Thymus (tissue), 11 donors: ENCODE measurements around the gene ATP2B3. TPM values are rescaled to one million over a fixed set of nuclear protein-coding genes. Genes with fewer than 3 reads are reported as not detected.
"Not testable (repeated sequence)": the region's sequence is repeated elsewhere in the genome, so short reads cannot be mapped to it uniquely, and the experiment has no call there.

Experiments
- DNase-seq, 9 donors: peaks; one replicate each; pipeline ENCODE4 v3.0.0-alpha.2; 2013; ENCODE audit warnings: low spot score in 9 of 9, low read depth in 6 of 9, missing footprints in 1 of 9
- H3K27ac ChIP-seq, 2 donors: one replicate each; pipeline ENCODE4 v1.5.1; 2013; ENCODE audit warnings: control low read depth in 1 of 2, low read depth in 1 of 2, low read length in 1 of 2, mild to moderate bottlenecking in 1 of 2, moderate library complexity in 1 of 2
- H3K27me3 ChIP-seq, 2 donors: one replicate each; pipeline ENCODE4 v1.5.1; 2013; ENCODE audit warnings: low read length in 1 of 2; ENCODE audit not compliant: control insufficient read depth in 2 of 2, insufficient read depth in 1 of 2
- H3K36me3 ChIP-seq, 2 donors: one replicate each; pipeline ENCODE4 v1.5.1; 2013; ENCODE audit warnings: low read length in 1 of 2, mild to moderate bottlenecking in 1 of 2, moderate library complexity in 1 of 2; ENCODE audit not compliant: control insufficient read depth in 2 of 2, insufficient read depth in 2 of 2
- H3K4me1 ChIP-seq, 2 donors: one replicate each; pipeline ENCODE4 v1.5.1; 2013; ENCODE audit warnings: low read length in 2 of 2; ENCODE audit not compliant: control insufficient read depth in 2 of 2, insufficient read depth in 2 of 2
- H3K4me3 ChIP-seq, 2 donors: one replicate each; pipeline ENCODE4 v1.5.1; 2013; ENCODE audit warnings: low read length in 2 of 2, control low read depth in 1 of 2, mild to moderate bottlenecking in 1 of 2
- H3K9me3 ChIP-seq, 2 donors: one replicate each; pipeline ENCODE4 v1.5.1; 2013; ENCODE audit warnings: low read length in 1 of 2, mild to moderate bottlenecking in 1 of 2; ENCODE audit not compliant: control insufficient read depth in 2 of 2, insufficient read depth in 1 of 2
- WGBS: extraction: QIAGEN DNeasy Blood & Tissue Kit; methylation state at CpG from one replicate; pipeline ENCODE4 v1.1.7; 2013; 5-methylcytosine and 5-hydroxymethylcytosine counted together
- polyA plus RNA-seq: library from polyadenylated mRNA; stranded (reverse); fragments of 200-250 nt; gene quantifications from one replicate; pipeline ENCODE4 v1.2.3, GENCODE V29; 2013
- total RNA-seq: library from RNA; stranded (reverse); fragments of 120-200 nt; gene quantifications from one replicate; pipeline ENCODE4 v1.2.4, GENCODE V29; 2013
- donor health status: healthy.

ATP2B3 gene
- total and polyA plus RNA-seq, 2 donors: 0.02 to 0.09 TPM

DNA sequence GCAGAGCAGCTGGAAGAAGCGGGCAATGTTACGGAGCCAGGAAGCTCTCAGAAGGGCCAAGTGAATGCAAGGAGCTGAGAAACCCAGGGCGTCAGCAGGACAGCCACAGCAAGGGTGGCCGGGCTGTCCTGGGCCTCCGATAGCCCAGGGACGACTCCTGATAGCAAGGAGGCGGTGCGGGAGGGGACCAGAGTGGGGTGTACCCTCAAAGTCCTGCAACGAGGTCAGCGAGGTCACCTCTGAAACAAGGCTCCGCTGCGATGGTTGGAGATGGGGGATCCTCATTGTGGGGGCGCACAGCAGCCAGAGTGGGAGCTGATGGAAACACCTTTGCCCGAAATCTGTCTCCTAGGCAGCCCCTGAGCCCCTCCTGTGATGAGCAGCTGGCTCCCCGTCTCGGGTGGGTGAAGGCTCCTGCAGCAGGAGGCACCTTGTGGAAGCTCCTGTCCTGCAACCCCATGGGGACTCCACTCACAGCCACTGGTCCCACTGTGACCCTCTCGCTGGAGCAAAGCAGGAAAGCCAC is 85.8 kb downstream of the ATP2B3 start:
- H3K36me3 ChIP-seq: no peaks in the 10 kb centered on the region
- peaks cover 0 to 9% of the 10 kb centered on the region in 2 donors for H3K4me1 ChIP-seq
- no peak overlapping the region for H3K27ac ChIP-seq
- DNase-seq: no peak
- H3K27me3 ChIP-seq: peaks cover 0 to 2% of the 10 kb centered on the region in 2 donors
- no peaks in the 10 kb centered on the region for H3K9me3 ChIP-seq
- no peak overlapping the region for H3K4me3 ChIP-seq
- 99% methylated on average over 17 of the region's 17 CpGs for WGBS

DNA sequence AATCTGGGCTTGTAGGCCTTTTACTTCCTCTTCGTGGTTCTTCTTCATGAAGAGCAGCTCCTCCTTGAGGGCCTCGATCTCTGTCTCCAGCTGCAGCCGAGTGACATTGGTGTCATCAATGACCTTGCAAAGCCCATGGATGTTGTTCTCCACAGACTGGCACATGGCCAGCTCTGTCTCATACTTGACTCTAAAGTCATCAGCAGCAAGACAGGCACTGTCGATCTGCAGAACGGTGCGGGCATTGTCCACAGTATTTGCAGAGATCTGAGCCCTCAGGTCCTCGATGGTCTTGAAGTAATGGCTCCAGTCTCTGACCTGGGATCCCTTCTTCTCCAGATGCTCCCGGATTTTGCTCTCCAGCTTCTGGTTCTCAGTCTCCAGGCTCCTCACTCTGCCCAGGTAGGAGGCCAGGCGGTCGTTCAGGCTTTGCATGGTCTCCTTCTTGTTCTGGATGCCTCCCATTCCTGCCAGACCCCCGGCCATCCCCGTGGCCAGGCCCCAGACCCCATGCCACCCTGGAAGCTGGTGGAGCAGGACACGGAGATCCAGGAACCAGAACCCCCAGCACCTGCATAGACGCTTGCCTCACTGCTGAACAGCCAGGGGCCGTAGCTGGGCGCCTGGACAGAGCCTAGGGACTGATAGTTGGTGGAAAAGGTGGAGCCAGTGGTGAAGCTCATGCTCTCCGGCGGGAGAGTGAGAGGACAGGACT is 87.4 kb downstream of the ATP2B3 start:
- not testable (repeated sequence) for H3K27ac ChIP-seq, H3K36me3 ChIP-seq, DNase-seq, H3K4me3 ChIP-seq, H3K9me3 ChIP-seq, H3K27me3 ChIP-seq
- H3K4me1 ChIP-seq: peaks cover 0 to 11% of the 10 kb centered on the region in 2 donors
- WGBS: 87% methylated on average over 18 of the region's 18 CpGs

DNA sequence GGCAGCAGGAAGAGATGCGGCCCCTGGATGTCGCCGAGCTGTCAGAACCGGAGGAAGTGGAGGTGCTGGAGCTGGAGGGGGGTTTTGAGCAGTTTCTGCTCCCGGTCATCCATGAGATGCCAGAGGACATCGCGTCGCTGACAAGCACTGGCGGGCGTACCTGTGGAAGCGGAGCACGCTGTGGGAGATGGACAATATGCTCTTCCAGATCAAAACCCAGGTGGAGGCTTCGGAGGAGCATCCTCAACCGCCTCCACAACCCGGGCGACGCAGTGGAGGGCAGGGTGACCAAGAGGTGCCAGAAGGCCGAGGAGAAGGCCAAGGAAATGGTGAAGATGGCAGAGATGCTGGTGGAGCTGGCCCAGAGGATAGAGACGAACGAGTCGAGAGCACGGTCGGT is 89.1 kb downstream of the ATP2B3 start:
- Histone ChIP-seq H3K27ac (no peak overlapping the region), H3K4me3 (no peak overlapping the region), H3K9me3 (no peaks in the 10 kb centered on the region), H3K27me3 (peaks cover 0 to 19% of the 10 kb centered on the region in 2 donors), H3K36me3 (no peaks in the 10 kb centered on the region), H3K4me1 (peaks cover 0 to 8% of the 10 kb centered on the region in 2 donors)
- no peak for DNase-seq
- 91% methylated on average over 23 of the region's 23 CpGs for WGBS

DNA sequence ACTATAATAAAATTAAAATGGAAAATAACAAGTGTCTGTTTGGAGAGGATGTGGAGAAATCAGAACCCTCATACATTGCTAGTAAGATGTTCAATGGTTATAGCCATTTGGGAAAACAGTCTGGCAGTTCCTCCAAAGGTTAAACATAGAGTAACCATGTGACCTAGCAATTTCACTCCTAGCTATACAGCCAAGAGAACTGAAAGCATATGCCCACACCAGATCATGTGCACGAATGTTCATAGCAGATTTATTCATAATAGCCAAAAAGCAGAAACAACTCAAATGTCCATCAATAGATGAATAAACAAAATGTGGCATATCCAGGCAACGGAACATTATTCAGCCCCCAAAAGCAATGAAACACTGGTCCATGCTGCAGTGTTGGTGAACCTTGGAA is 90.9 kb downstream of the ATP2B3 start:
- no peak for DNase-seq
- Histone ChIP-seq H3K36me3 (no peaks in the 10 kb centered on the region), H3K27ac (no peak overlapping the region), H3K27me3 (peaks cover 0 to 33% of the 10 kb centered on the region in 2 donors), H3K9me3 (no peaks in the 10 kb centered on the region), H3K4me3 (no peak overlapping the region), H3K4me1 (peaks cover 0 to 8% of the 10 kb centered on the region in 2 donors)
- 88% methylated on average over 2 of the region's 2 CpGs for WGBS

DNA sequence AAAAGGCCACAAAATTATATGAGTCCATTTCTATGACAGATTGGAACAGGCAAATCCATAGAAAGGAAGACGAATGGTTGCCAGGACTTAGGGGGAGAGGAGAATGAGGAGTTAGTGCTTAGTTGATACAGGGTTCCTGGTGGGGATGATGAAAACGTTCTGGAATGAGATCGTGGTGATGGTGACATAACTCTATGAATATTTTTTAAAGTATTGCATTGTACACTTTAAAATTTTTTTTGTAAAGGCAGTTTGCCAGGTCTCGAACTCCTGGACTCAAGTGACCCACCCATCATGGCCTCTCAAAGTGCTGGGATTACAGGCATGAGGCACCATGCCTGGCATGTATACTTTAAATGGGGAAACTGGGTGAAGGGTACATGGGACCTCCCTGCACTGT is 91.4 kb downstream of the ATP2B3 start:
- no peak for DNase-seq
- Histone ChIP-seq H3K27me3 (peaks cover 0 to 34% of the 10 kb centered on the region in 2 donors), H3K36me3 (no peaks in the 10 kb centered on the region), H3K27ac (no peak overlapping the region), H3K9me3 (no peaks in the 10 kb centered on the region), H3K4me3 (no peak overlapping the region), H3K4me1 (peaks cover 0 to 8% of the 10 kb centered on the region in 2 donors)
- WGBS: 94% methylated on average over 4 of the region's 4 CpGs

DNA sequence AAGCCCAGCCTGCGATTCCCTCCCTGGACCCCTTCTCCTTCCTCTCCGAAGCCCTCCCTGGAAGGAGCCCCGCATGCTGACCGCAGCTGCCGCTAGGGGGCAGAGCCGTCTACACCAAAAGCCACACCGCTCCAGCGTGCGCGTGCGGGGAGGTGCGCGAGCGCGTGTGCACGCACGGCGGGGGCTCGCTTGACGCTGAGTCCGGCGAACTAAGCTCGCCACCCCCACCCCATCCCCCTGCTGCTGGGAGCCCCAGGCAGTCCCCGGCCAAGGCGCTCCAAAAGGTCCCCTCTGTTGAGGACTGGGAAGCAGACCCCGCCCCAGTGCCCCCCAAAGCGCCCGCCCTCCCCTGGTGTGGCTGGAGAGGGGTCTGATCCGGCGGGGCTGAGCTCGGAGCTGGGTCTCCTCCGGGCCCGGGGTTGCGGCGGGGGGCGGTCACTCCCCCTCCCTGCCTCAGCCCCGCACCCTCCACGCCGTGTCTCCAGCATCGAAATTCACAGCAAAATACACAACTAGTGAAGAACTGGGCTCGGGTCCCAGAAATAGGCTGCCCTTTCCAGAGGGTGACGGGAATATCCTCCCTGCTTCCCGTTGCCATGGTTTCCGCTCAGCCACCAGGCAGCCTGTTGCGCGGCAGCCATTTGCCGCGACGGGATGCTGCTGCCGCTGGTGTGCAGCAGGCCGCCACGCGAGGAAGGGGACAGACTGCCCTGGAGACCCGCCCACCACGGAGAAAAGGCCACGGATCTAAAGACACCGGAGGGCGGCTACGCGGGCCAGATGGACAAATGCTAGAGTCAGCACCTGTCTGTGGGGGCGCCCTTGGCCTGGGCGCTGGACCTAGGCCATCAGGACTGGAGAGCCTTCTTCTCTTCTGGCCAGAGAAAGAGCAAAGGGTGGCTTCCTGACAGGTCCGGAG is 92.7 kb downstream of the ATP2B3 start:
- peaks cover 0 to 40% of the 10 kb centered on the region in 2 donors for H3K27me3 ChIP-seq
- WGBS: 7% methylated on average over 62 of the region's 63 CpGs
- peak in 7 of 9 donors; percentile 30 to 77 (median 51) for DNase-seq

DNA sequence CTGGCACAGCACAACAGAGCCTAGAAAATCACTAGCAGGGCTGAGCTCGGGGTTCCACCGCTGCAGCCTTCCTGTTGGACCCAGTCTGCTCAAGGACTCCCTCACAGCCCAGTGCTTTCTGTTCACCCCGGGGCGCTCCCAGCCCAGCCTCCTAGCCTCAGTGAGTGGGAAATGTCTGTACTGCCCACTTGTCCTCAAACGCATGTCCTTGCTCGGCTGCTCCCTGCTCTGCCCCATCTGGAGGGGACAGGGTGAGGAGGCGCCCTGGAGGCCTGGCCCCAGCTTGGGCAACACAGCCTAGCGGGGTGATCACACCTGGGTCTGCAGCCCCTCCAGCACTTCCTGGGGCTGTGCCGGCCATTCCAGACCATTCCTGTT is 93.4 kb downstream of the ATP2B3 start:
- Histone ChIP-seq H3K27ac (no peak overlapping the region), H3K36me3 (no peaks in the 10 kb centered on the region), H3K27me3 (peaks cover 0 to 40% of the 10 kb centered on the region in 2 donors), H3K9me3 (no peaks in the 10 kb centered on the region), H3K4me3 (no peak overlapping the region), H3K4me1 (peaks cover 0 to 8% of the 10 kb centered on the region in 2 donors)
- DNase-seq: no peak
- 93% methylated on average over 9 of the region's 9 CpGs for WGBS

More for the DNA sequence above, 92.7 kb downstream of the ATP2B3 start:
- no peak overlapping the region for H3K27ac ChIP-seq
- H3K4me3 ChIP-seq: peak overlapping the region; percentile 10 to 44
- peaks cover 0 to 8% of the 10 kb centered on the region in 2 donors for H3K4me1 ChIP-seq
- H3K9me3 ChIP-seq: no peaks in the 10 kb centered on the region
- no peaks in the 10 kb centered on the region for H3K36me3 ChIP-seq

DNA sequence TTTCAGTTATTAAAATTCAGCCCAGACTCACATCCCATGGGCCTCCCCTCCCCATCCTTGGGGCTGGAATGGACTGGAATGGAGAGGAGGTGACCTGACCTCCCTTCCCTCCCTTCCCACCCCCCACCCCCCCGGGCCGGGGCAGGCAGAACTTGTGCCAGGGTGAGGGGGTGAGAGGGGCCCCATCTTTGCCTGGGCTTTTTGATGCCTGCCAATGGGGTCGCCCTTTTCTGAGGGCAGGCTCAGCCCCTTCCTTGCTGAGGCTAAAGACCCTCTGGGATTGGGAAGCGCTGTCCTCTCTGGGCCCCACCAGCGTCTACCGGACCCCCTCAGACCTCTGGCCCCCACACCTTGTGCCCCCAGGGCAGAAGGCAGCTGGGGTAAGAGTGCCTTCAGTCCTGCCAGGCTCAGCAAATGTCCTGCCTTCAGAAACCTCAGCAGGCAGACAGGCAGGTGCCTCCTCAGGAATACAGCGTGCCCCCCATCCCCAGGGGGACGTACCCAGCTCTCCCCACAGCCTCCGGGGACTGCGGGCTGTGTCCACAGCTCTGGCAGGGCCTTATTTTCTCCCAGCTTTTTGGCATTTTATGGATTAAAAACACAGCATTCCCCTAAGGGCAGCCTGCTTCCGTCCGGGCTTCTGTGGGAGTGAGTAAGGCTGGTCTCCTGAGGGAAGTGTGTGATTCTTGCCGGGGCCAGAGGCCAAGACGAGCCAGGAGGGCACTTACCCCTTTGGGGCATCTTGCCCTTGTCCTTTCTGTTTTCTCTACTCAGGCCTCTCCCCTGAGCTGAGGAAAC is 94.1 kb downstream of the ATP2B3 start:
- Histone ChIP-seq H3K36me3 (no peaks in the 10 kb centered on the region), H3K27ac (no peak overlapping the region), H3K4me1 (peaks cover 0 to 8% of the 10 kb centered on the region in 2 donors), H3K9me3 (no peaks in the 10 kb centered on the region), H3K4me3 (no peak overlapping the region), H3K27me3 (peaks cover 0 to 41% of the 10 kb centered on the region in 2 donors)
- WGBS: 92% methylated on average over 14 of the region's 14 CpGs
- no peak for DNase-seq
